Uterine smooth muscle cell (primary cell): ENCODE measurements around the gene SEPTIN6. TPM values are rescaled to one million over a fixed set of nuclear protein-coding genes. Genes with fewer than 3 reads are reported as not detected.

Source experiments
- total RNA-seq: library from RNA; depleted of rRNA; stranded (reverse); fragments of >200 nt; gene quantifications from 2 replicates; pipeline ENCODE4 v1.2.3, GENCODE V29; 2014

SEPTIN6 gene
- 10.1 and 21.2 TPM in 2 replicates for total RNA-seq

DNA sequence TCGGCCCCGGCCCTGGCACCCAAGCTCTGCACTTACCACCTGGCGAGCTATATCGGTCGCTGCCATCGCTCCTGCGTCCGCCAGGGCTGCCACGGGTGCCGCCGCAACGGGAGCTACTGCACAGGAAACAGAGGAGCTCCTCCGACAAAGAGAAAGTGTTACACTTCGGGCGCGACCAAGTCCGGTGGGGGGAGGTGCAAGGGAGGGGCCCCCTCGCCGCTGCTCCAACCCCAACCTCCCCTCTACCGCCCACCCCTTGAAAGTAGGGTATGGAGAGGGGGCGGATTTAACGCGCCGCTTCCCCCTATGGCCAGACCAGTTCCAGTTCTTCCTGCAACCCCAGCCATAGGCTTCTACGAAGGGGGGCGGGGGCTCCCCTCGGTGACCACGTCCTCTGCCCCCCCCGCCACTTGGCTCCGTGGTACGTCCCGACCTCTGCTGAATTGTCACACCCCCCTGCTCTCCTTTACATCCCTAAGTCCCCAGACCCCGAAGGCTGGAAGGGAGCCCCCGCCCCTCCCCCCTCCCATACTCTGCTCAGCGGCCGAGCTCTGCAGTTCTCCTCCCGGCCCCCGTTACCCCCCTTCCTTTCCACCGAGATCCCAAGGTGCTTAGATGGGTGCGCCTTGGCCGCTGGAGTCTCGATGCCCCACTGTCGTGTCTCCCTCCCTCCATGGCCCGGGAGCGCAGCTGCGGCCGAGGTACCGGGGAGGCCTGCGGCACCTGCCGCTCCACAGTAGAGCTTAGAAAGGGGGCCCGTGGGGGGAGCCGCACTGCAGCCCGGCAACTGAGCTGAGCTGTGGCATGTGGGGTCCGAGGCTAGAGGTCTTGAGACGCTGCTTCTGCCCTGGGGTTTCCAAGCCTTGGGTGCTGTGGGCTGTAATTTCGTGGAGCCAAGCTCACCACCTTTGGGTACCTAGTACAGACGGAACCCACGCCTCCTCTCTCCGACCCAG, at the start of gene SEPTIN6:
TSS of gene SEPTIN6 (minus strand) at position 129 of the 956 bp plus-strand sequence. CDS start at position 66, 63 bp downstream.

Other genes with a start within 250 kb of the SEPTIN6 start
- 181 and 321 TPM in 2 replicates for gene SLC25A5, start 224.7 kb downstream of the SEPTIN6 start, total RNA-seq
- 37.4 and 45.0 TPM in 2 replicates for gene STEEP1, start 127.8 kb downstream of the SEPTIN6 start, total RNA-seq
- 27.4 and 28.0 TPM in 2 replicates for gene UBE2A, start 118.6 kb downstream of the SEPTIN6 start, total RNA-seq
- gene NKRF, start 86.7 kb downstream of the SEPTIN6 start, total RNA-seq, result 4.2 and 4.8 TPM in 2 replicates
- gene SOWAHD, start 65.4 kb upstream of the SEPTIN6 start, total RNA-seq, result under 0.01 TPM in 1 of 2 replicates, not detected in the other
- gene RPL39, start 98.5 kb upstream of the SEPTIN6 start, total RNA-seq, result 3,324 and 4,202 TPM in 2 replicates
- gene UPF3B, start 159.8 kb upstream of the SEPTIN6 start, total RNA-seq, result 2.1 TPM in 2 replicates
- 16.7 and 21.5 TPM in 2 replicates for gene RNF113A, start 178.6 kb upstream of the SEPTIN6 start, total RNA-seq
- gene NDUFA1, start 178.7 kb upstream of the SEPTIN6 start, total RNA-seq, result 40.5 and 66.1 TPM in 2 replicates
- not detected in 2 replicates for gene AKAP14, start 202.7 kb upstream of the SEPTIN6 start, total RNA-seq